GM23248 (cell line): Measurements from ENCODE around the gene PTGES2. TPM values are rescaled to one million over a fixed set of nuclear protein-coding genes. Genes with fewer than 3 reads are reported as not detected.

Source experiments
- DNase-seq: peaks from one replicate; pipeline ENCODE4 v3.0.0-alpha.2; 2015
- H2AFZ ChIP-seq: fragments of 200-600 bp; sonication (generic); 2 replicates; pipeline ENCODE4 v1.6.1; 2016; ENCODE audit warnings: antibody characterized with exemption
- H3F3A ChIP-seq: fragments of 200-600 bp; sonication (generic); 2 replicates; pipeline ENCODE4 v1.6.1; 2016; ENCODE audit warnings: mild to moderate bottlenecking, antibody characterized with exemption, mixed run types; ENCODE audit not compliant: insufficient read depth
- H3K27ac ChIP-seq: fragments of 200-600 bp; sonication (generic); 2 replicates; pipeline ENCODE4 v1.5.1; 2016; ENCODE audit warnings: mild to moderate bottlenecking
- H3K27me3 ChIP-seq: fragments of 200-600 bp; sonication (generic); replicated peaks from 2 replicates; pipeline ENCODE4 v1.6.1; 2016; ENCODE audit warnings: mild to moderate bottlenecking; ENCODE audit not compliant: insufficient read depth
- H3K36me3 ChIP-seq: fragments of 200-600 bp; sonication (generic); 2 replicates; pipeline ENCODE4 v1.6.1; 2016; ENCODE audit warnings: low read depth, mild to moderate bottlenecking
- H3K4me1 ChIP-seq: fragments of 200-600 bp; sonication (generic); 2 replicates; pipeline ENCODE4 v1.6.1; 2016; ENCODE audit warnings: mild to moderate bottlenecking; ENCODE audit not compliant: insufficient read depth
- H3K4me2 ChIP-seq: fragments of 200-600 bp; sonication (generic); one replicate; pipeline ENCODE4 v1.6.1; 2016; ENCODE audit warnings: mild to moderate bottlenecking; ENCODE audit not compliant: unreplicated experiment
- H3K4me3 ChIP-seq: fragments of 200-600 bp; sonication (generic); 2 replicates; pipeline ENCODE4 v1.5.1; 2016; ENCODE audit warnings: mild to moderate bottlenecking
- H3K79me2 ChIP-seq: fragments of 200-600 bp; sonication (generic); 2 replicates; pipeline ENCODE4 v1.6.1; 2016; ENCODE audit warnings: mild to moderate bottlenecking; ENCODE audit not compliant: insufficient read depth
- H3K9ac ChIP-seq: fragments of 200-600 bp; sonication (generic); 2 replicates; pipeline ENCODE4 v1.6.1; 2016; ENCODE audit warnings: mild to moderate bottlenecking
- H3K9me2 ChIP-seq: fragments of 200-600 bp; sonication (generic); 2 replicates; pipeline ENCODE4 v1.6.1; 2016; ENCODE audit warnings: mixed run types, mild to moderate bottlenecking, moderate library complexity; ENCODE audit not compliant: insufficient read depth
- H3K9me3 ChIP-seq: fragments of 200-600 bp; sonication (generic); one replicate; pipeline ENCODE4 v1.6.1; 2017; ENCODE audit warnings: low read depth
- H4K20me1 ChIP-seq: fragments of 200-600 bp; sonication (generic); 2 replicates; pipeline ENCODE4 v1.6.0; 2016; ENCODE audit not compliant: insufficient read depth
- EZH2 ChIP-seq: fragments of 200-600 bp; sonication (generic); IDR thresholded peaks from 2 replicates; pipeline ENCODE4 v1.6.1; 2018; ENCODE audit warnings: antibody characterized with exemption, mild to moderate bottlenecking; ENCODE audit not compliant: insufficient read depth, poor library complexity, severe bottlenecking
- EZH2phosphoT487 ChIP-seq: fragments of 200-600 bp; sonication (generic); IDR thresholded peaks from 2 replicates; pipeline ENCODE4 v1.6.1; 2018; ENCODE audit warnings: antibody characterized with exemption, moderate library complexity, mild to moderate bottlenecking, low read depth; ENCODE audit not compliant: insufficient read depth
- WGBS, 2 experiments: methylation state at CpG; one replicate each; pipeline ENCODE4 v1.1.6; 2015 to 2017; ENCODE audit warnings: low lambda C conversion rate in 2 of 2, low coverage in 1 of 2; ENCODE audit errors: missing lambda C conversion rate in 2 of 2; 5-methylcytosine and 5-hydroxymethylcytosine counted together
- in situ Hi-C: fragments of 300-500 bp; cut with MboI; formaldehyde crosslinking; loops from 2 replicates; pipeline ENCODE4 v1.15.0; 2020
- polyA plus RNA-seq: library from polyadenylated mRNA; unstranded; fragments of >200 nt; fragmentation: Nextera tagmentation; extraction: Ambion mirVana; gene quantifications from 2 replicates; pipeline ENCODE4 v1.2.1, GENCODE V29; 2016
- total RNA-seq: library from RNA; depleted of rRNA; stranded (reverse); fragments of >200 nt; shearing (Covaris generic); gene quantifications from 2 replicates; pipeline ENCODE4 v1.2.3, GENCODE V29; 2014

Gene PTGES2
- total and polyA plus RNA-seq, 2 experiments from 2014 or later = 63.3 to 68.6 TPM

DNA sequence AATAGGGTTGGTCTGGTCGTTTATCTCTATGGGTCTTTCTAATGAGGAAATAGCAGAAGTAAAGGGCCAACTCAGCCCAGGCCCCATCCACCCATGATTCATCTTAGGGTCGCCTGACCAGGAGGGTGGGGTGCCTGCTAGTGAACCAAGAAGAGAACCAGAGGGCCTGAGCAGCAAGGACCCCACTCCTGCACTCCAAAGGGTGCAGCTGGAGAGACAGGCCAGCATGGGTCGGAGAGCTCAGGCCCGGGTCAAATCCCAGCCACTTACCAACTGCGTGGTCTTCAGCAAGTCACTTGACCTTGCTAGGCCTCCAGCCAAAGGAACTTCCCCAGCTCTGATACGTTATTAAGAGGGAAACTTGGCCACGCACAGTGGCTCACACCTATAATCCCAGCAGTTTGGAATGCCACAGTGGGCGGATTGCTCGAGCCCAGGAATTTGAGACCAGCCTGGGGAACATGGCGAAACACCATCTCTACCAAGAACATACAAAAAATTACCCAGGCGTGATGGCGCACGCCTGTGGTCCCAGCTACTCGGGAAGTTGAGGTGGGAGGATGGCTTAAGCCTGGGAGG lies 36.9 kb upstream of the PTGES2 start:
- Histone ChIP-seq H2AFZ (no peak overlapping the region), H3K4me3 (no peak overlapping the region), H4K20me1 (no peaks in the 10 kb centered on the region), H3K27ac (no peak overlapping the region), H3K36me3 (peaks cover 5% of the 10 kb centered on the region; the same call in 1 of the 2 replicates), H3K27me3 (no peaks in the 10 kb centered on the region), H3K79me2 (0 out of 2 replicates have a peak, but pooled peaks cover 4% of the 10 kb centered on the region), H3K9me3 (no peaks in the 10 kb centered on the region), H3K4me2 (no peak overlapping the region), H3K9me2 (no peaks in the 10 kb centered on the region), H3F3A (peaks cover 21% of the 10 kb centered on the region; the same call in 1 of the 2 replicates), H3K4me1 (peaks cover 11% of the 10 kb centered on the region), H3K9ac (no peak overlapping the region)
- peak; percentile 28 for DNase-seq
- TF ChIP-seq EZH2 = no peak
- TF ChIP-seq EZH2phosphoT487 = no peak
- in situ Hi-C loops = no loop called here
- WGBS, 2 experiments = 71 to 78% methylated on average over 14 of the region's 14 CpGs

DNA sequence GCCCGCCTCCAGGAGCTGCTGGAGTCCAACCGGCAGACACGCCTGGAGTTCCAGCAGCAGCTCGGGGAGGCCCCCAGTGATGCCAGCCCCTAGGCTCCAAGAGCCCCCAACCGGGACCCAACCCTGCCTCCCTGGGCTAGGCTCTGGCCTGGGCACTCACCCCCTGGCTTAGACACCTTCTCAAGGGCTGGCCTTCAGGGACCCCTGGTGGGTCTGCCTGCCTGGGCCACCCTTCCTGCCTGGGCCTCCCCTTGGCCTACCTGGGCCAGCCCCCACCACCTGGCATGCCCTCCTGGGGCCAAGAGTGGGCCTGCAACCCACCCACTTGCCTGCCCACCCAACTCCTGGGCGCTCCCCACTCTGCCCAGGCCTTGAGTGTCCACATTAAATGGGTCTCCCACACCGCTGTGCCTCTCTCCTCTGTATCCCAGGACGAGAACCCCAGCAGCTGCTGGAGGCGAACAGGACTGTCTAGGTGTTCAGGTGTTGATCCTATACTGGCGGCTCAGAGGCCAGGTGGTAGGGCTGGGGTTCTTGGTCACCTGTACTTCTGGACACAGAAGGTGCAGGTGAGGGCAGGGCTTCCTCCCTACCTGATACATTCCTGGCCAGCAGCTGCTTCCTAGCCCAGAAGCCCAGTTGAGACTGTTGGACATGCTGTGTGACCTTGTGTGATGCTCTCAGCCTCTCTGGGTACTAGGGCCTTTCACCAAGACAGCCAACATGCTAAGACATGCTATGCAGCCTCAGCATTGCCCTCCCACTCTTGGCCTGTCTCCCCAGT lies 36.2 kb upstream of the PTGES2 start:
- Histone ChIP-seq H3K9me2 (no peaks in the 10 kb centered on the region), H3K9ac (no peak overlapping the region), H3F3A (peaks cover 21% of the 10 kb centered on the region; the same call in 1 of the 2 replicates), H3K4me1 (peaks cover 11% of the 10 kb centered on the region), H3K27me3 (no peaks in the 10 kb centered on the region), H2AFZ (no peak overlapping the region), H3K27ac (no peak overlapping the region), H3K9me3 (no peaks in the 10 kb centered on the region), H3K36me3 (peaks cover 5% of the 10 kb centered on the region; the same call in 1 of the 2 replicates), H3K4me3 (no peak overlapping the region), H3K4me2 (no peak overlapping the region), H4K20me1 (no peaks in the 10 kb centered on the region), H3K79me2 (0 out of 2 replicates have a peak, but pooled peaks cover 4% of the 10 kb centered on the region)
- DNase-seq = no peak
- no peak for TF ChIP-seq EZH2
- no peak for TF ChIP-seq EZH2phosphoT487
- in situ Hi-C loops = no loop called here
- WGBS, 2 experiments = 91 to 95% methylated on average over 9 to 10 of the region's 10 CpGs

DNA sequence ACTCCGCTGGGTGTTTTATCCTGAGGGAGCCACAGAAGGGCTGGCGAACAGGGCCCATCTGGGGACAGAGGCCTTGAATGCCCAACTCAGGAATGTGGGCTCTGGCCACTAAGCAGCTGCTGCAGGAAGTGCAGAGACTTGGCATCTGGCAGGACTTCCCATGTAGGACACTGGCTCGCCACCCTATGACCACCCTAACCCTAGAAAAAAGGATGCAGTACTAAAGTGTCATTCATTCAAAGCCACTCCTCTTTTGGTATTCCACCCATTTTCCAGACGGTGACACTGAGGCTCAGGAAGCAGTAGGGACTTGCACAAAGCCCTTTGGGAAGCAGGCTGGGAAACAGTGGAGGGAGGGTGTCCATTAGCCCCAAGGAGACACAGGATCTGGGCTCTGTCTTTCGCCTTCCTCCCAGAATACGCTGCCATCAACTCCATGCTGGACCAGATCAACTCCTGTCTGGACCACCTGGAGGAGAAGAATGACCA lies 35.5 kb upstream of the PTGES2 start:
- Histone ChIP-seq H3K27me3 (no peaks in the 10 kb centered on the region), H3K36me3 (peaks cover 5% of the 10 kb centered on the region; the same call in 1 of the 2 replicates), H3K27ac (no peak overlapping the region), H2AFZ (no peak overlapping the region), H3K9me2 (no peaks in the 10 kb centered on the region), H3K4me1 (peaks cover 11% of the 10 kb centered on the region), H3K4me3 (no peak overlapping the region), H3K4me2 (no peak overlapping the region), H3K9me3 (no peaks in the 10 kb centered on the region), H3K79me2 (0 out of 2 replicates have a peak, but pooled peaks cover 4% of the 10 kb centered on the region), H3F3A (peaks cover 21% of the 10 kb centered on the region; the same call in 1 of the 2 replicates), H4K20me1 (no peaks in the 10 kb centered on the region), H3K9ac (no peak overlapping the region)
- in situ Hi-C loops = no loop called here
- 94 to 96% methylated on average over 6 of the region's 6 CpGs for WGBS, 2 experiments
- DNase-seq = no peak
- no peak for TF ChIP-seq EZH2
- no peak for TF ChIP-seq EZH2phosphoT487

DNA sequence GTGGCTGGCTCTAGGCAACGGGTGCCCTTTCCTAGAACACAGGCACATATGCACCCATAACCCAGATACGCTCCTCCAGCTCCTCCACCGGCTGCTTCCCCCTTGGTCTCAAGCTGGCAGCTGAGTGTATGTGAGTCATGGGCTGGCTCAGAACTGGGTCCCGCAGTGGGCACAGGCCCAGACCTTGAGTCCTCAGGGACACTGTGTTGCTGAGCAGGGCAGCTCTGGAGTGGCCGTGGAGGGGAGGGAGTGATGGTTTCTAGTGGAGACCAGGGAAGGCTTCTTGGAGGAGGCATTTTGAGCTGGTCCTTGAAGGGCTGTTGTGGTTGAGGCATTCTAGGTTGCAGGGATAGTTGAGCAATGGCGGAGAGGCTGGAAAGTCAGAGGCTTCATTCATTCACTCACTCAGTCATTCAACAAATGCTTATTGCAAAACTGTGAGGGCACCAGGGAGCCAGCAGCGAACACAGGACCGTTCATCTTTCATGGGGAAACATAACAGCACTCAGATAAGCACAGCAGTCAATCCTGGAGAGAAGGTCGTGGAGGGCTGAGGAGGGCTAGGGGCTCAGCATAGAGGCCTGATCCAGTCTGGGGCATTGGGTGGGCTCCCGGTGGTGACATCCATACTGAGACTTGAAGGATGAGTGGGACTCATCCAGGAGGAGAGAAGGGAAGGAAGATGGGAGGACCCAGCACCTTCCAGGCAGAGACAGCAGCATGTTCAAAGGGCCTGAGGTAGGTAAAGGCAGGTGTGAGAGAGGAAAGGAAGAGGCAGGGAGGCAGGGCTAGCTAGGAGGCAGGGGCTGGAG lies 34.9 kb upstream of the PTGES2 start:
- H3K4me3 ChIP-seq = no peak overlapping the region
- WGBS, 2 experiments = 54 to 62% methylated on average over 10 of the region's 10 CpGs
- peaks cover 5% of the 10 kb centered on the region; the same call in 1 of the 2 replicates for H3K36me3 ChIP-seq
- DNase-seq = peak; percentile 71
- no peak overlapping the region for H3K9ac ChIP-seq
- no peak overlapping the region for H2AFZ ChIP-seq
- no peaks in the 10 kb centered on the region for H3K9me3 ChIP-seq
- no peak overlapping the region for H3K4me2 ChIP-seq
- no peaks in the 10 kb centered on the region for H3K9me2 ChIP-seq
- peaks cover 11% of the 10 kb centered on the region for H3K4me1 ChIP-seq
- TF ChIP-seq EZH2phosphoT487 = no peak
- no peak for TF ChIP-seq EZH2
- peaks cover 21% of the 10 kb centered on the region; the same call in 1 of the 2 replicates for H3F3A ChIP-seq
- no peaks in the 10 kb centered on the region for H4K20me1 ChIP-seq
- no peak overlapping the region for H3K27ac ChIP-seq
- H3K27me3 ChIP-seq = no peaks in the 10 kb centered on the region
- 0 out of 2 replicates have a peak, but pooled peaks cover 4% of the 10 kb centered on the region for H3K79me2 ChIP-seq
- in situ Hi-C loops = no loop called here
